HEK293 (cell line): Measurements from ENCODE around the gene ZMYM1.

Experiments used
- ZNF350 ChIP-seq: fragments of 450-650 bp; formaldehyde crosslinking; IDR thresholded peaks from 2 replicates; pipeline ENCODE4 v1.5.0; 2017; ENCODE audit warnings: missing biosample characterization, mild to moderate bottlenecking, missing genetic modification characterization
- ZNF544 ChIP-seq: fragments of 450-650 bp; formaldehyde crosslinking; IDR thresholded peaks from 2 replicates; pipeline ENCODE4 v1.5.0; 2017; ENCODE audit warnings: missing biosample characterization, missing genetic modification characterization
- TF ChIP-seq, protein P1 (sequence below): fragments of 450-650 bp; formaldehyde crosslinking; IDR thresholded peaks from 2 replicates; pipeline ENCODE4 v1.5.1; 2016; ENCODE audit warnings: missing biosample characterization, missing genetic modification characterization

DNA sequence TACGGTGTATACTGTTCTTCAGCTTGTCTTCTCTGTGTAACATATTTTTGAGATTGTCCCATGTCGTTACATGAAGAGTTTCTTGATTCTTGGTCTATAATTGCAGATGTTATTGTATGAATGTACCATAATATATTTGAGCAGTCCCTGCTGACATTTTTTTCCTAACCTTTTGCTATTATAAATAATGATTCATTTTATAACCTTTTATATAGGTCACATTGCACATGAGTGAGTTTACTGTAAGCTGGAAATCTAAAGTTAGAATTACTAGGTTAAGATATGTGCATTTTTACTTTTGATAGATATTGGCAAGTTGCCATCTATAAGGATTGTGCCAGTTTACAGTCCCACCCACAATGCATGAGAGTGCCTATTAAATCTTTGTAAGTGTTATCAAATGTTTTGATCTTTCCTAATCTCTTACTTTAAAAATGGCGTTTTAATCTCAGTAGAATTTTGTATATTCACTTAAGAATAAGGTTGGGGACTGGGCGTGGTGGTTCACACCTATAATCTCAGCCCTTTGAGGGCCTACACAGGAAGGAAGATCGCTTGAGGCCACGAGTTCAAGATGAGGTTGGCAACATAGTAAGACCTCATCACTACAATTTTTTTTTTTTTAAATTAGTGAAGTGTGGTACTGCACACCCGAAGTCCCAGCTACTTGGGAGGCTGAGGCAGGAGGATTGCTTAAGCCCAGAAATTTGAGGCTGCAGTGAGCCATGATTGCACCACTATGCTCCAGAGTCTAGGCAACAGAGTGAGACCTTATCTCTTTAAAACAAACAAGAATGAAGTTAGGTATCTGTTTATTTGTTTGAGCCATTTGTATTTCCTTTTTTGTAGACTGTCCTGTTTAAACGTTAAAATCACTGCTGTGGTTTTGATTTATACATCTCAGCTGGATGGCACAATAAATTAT lies 36.5 kb downstream of the ZMYM1 start:
- no peak for TF ChIP-seq ZNF544
- no peak for TF ChIP-seq ZNF350 (tag by site-specific recombination)
- TF ChIP-seq, protein P1, sequence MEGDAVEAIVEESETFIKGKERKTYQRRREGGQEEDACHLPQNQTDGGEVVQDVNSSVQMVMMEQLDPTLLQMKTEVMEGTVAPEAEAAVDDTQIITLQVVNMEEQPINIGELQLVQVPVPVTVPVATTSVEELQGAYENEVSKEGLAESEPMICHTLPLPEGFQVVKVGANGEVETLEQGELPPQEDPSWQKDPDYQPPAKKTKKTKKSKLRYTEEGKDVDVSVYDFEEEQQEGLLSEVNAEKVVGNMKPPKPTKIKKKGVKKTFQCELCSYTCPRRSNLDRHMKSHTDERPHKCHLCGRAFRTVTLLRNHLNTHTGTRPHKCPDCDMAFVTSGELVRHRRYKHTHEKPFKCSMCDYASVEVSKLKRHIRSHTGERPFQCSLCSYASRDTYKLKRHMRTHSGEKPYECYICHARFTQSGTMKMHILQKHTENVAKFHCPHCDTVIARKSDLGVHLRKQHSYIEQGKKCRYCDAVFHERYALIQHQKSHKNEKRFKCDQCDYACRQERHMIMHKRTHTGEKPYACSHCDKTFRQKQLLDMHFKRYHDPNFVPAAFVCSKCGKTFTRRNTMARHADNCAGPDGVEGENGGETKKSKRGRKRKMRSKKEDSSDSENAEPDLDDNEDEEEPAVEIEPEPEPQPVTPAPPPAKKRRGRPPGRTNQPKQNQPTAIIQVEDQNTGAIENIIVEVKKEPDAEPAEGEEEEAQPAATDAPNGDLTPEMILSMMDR (tag by site-specific recombination), result no peak
